Measurements from ENCODE around the gene CEP68.

DNA sequence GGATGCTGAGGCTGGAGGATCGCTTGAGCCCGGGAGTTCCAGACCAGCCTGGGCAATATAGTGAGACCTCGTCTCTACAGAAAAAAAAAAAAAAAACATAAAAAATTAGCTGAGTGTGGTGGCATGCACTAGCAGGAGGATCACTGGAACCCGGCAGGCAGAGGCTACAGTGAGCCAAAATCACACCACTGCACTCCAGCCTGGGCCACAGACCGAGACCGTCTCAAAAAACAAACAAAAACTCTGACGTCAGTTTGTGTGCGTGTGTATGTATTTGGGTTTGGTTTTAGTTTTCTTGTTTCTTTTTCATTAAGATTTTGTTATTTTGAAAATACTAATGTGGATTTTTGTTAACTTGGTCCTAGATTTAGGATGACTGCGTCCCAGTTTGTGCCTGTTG is 19.0 kb downstream of the CEP68 start:
- no peak for TF ChIP-seq GATA2 (IDR thresholded peaks at IDR 0.05; ENCODE audit: low read depth, low read length)
- no peak for TF ChIP-seq GATA3 (IDR thresholded peaks at IDR 0.05; ENCODE audit: low read depth, low read length)
